ENCODE results near the gene C1orf56. TPM values are rescaled to one million over a fixed set of nuclear protein-coding genes. Genes with fewer than 3 reads are reported as not detected.

C1orf56 gene
- total RNA-seq, 1 donor: 5.1 TPM

DNA sequence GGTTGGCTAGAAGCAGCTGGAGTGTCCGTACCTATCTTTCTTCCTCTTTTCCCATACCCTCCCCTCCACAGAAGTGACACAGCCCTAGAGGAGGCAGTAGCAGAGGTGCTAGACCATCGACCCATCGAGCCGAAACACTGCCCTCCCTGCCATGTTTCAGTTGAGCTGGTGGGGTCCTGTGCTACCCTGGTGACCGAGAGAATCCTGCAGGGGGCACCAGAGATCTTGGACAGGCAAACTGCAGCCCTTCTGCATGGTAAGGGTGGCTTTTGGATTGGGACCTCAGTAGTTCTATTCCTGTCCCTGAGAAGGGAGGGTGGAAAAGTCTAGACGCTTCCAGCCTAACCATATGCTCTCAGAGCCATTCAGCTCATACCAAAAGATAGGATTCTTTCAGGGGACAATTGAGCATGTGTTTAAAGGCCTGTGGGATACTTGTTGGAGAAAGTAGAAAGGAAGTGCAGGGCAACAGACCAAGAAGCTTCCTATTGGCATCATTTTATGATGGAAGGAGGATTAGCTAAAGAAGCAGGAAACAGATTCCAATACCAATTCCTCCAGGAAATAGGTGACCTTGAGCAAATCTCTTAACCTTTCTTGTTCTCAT, 22.9 kb upstream of the C1orf56 start:
- peak in 2 of 3 donors; percentile 86 to 90 for DNase-seq (ENCODE audit: low read depth in 2 of 3, low spot score in 2 of 3)

DNA sequence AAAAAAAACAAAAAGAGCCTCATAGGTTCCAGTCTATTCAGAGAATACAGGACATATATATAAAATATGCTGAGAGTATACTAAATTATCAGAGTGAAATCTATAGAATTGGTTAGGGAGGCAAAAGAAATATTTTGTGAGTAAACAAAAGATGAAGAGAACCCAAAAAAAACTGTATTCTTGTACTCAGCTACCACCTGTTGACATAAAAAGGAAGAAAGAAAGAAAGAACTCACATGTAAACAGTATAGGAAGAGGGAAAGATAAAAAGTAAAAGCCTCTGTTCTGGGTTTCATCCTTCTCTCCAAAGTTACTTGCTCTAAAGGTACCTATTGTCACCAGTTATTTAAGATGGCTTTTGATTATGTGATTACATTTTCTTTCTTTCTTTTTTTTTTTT, 21.1 kb upstream of the C1orf56 start:
- no peak for DNase-seq (ENCODE audit: low read depth in 2 of 3, low spot score in 2 of 3)

GRCh38 chr1:151032164-151032563, 15.4 kb upstream of the C1orf56 start:
- no peak for DNase-seq (ENCODE audit: low read depth in 2 of 3, low spot score in 2 of 3)

GRCh38 chr1:151035167-151035566, 12.4 kb upstream of the C1orf56 start:
- DNase-seq (ENCODE audit: low read depth in 2 of 3, low spot score in 2 of 3): no peak

DNA sequence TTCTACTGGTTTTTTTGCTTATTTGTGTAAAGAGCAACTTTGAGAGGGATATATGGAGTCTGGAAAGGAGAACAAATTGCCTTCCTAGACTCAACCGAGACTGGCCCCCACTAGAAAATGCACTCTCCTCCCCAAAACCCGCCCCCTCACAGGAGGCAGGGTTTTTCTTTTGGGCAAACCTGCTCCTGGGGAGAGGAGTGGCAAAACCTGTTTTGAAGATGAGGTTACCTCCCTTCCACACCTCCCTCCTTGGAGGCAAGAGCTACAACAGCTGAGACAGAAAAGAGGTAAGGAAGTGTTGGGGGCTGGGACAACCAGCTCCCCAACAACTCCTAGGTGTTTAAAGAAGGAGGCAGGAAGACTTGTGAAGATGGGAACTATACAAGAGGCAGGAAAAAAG, 11.2 kb upstream of the C1orf56 start, which contains the start of gene BNIPL:
BNIPL (plus strand) TSS at position 231 of the 400 bp plus-strand sequence; CDS start at position 371, 140 bp downstream.
- DNase-seq (ENCODE audit: low read depth in 2 of 3, low spot score in 2 of 3): no peak

DNA sequence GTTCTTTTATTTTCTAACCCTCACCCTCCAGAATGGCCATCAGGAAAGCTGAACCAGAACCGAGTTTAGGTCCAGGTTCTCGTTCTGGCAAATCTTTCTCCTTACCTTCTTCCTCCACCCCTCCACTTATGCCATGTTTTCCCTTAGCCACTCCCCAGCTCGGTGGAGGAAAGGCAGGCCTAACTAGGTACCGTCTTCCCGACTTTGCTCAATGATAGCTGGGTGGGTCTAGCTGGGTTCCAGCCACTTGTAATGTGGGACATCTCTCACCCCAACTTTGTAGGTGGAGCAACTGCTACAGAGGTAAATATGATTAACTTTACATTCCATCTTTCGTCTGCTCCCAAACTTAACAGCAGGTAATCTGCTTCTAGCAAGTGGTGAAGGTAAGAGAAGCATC, 10.5 kb upstream of the C1orf56 start:
- no peak for DNase-seq (ENCODE audit: low read depth in 2 of 3, low spot score in 2 of 3)

- DNase-seq (ENCODE audit: low read depth in 2 of 3, low spot score in 2 of 3): no peak
Observed at GRCh38 chr1:151039521-151039920, 8.0 kb upstream of the C1orf56 start.

DNA sequence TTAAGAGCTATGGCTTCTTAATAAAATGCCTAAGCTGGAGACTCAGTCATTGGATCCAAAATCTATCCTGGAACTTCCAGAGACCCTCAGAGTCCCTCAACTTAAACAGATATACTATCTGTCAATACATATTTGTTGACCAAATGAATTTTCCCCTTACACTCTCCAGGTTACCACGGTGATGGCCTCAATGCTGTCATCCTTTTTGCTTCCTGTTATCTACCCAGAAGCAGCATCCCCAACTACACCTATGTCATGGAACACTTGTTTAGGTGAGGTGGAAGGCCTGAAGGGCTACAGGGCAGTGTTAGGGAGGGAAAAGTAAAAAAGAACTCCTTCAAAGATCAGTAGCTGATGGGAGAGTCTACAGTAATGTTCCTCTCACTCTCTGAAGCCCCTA, 4.4 kb upstream of the C1orf56 start:
- DNase-seq (ENCODE audit: low read depth in 2 of 3, low spot score in 2 of 3): no peak

- DNase-seq (ENCODE audit: low read depth in 2 of 3, low spot score in 2 of 3): peak in 2 of 3 donors; percentile 70 to 81
Observed at GRCh38 chr1:151047925-151048644, 534 bp downstream of the C1orf56 start.

DNA sequence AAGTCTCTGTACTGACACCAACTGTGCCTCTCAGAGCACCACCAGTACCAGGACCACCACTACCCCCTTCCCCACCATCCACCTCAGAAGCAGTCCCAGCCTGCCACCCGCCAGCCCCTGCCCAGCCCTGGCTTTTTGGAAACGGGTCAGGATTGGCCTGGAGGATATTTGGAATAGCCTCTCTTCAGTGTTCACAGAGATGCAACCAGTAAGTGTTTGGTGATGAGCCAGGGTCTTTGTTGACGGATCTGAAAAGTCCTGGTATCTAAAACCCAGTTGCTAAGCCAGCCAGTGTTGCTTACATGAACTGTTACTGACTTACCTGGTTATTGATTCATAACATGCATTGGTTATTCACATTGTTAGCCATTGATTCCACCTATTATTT, 1.1 kb downstream of the C1orf56 start:
- DNase-seq (ENCODE audit: low read depth in 2 of 3, low spot score in 2 of 3): no peak

DNA sequence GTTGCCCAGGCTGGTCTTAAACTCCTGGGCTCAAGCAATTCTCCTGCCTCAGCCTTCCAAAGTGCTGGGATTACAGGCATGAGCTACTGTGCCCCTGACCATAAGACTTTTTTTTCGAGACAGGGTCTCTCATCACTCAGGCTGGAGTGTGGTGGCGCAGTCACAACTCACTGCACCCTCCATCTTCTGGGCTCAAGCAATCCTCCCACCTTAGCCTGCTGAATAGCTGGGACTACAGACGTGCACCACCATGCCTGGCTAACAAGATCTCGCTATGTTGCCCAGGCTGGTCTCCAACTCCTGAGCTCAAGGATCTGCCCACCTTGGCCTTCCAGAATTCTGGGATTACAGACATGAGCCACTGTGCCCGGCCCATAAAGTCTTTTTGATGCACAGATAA, 1.9 kb downstream of the C1orf56 start:
- no peak for DNase-seq (ENCODE audit: low read depth in 2 of 3, low spot score in 2 of 3)

DNA sequence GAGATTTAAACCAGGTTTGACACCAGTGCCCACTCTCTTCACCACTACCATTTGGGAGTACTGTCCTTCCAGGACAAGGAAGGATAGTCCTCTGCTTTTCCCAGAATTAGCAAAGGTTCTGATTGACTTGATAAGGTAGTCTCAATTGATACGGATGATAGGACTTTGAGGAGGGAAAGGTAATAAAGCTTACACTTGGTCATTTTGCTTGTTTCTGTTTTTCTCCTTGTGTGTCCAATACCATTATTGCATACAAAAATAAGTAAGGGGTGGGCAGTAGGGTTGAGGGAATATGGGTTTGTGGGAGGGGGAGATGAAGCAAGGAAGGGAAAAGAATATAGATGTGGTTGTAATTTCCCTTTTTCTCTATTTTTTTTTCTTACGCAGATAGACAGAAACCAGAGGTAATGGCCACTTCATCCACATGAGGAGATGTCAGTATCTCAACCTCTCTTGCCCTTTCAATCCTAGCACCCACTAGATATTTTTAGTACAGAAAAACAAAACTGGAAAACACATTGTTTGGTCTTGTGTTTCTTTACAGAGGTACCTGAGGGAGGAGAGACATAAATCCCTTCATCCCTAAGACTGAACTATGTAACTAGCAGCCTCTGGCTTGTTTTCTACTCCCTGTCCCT, 2.6 kb downstream of the C1orf56 start:
- DNase-seq (ENCODE audit: low read depth in 2 of 3, low spot score in 2 of 3): no peak

DNA sequence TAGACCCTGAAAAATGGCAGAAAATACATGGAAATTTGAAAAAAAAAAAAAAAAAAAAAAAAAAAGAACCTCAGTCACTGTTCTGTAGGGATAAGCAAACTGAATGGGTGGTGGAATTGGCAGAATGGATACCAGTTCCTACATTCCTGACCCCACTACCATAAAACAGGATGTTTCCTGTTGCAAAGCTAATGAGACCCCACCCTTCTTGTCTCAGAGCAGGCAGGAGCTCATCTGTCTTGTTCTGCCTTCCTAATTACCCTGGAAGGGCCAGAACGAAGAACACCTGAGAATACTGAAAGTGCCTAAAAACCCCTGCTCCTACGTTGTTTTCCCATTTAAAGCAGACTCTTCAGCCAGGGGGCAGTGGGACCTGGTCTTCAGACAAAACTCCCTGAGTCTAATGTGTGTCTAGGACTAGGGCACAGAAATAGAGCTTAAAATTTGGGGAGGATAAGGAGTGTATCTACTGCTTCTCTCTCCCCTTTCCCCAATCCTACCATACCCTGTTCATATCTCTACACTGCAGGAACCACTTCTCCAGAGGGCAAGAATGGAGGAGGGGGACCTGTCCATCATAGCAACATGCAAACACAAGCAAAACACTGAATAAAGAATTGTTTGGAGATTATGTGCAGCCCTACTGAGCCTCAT, 3.9 kb downstream of the C1orf56 start:
- DNase-seq (ENCODE audit: low read depth in 2 of 3, low spot score in 2 of 3): no peak

GRCh38 chr1:151054971-151055547, 7.5 kb downstream of the C1orf56 start:
- no peak for DNase-seq (ENCODE audit: low read depth in 2 of 3, low spot score in 2 of 3)

- DNase-seq (ENCODE audit: low read depth in 2 of 3, low spot score in 2 of 3): no peak
Observed at GRCh38 chr1:151055581-151055980, 8.0 kb downstream of the C1orf56 start.

- DNase-seq (ENCODE audit: low read depth in 2 of 3, low spot score in 2 of 3): peak in 1 of 3 donors; percentile 55
Observed at GRCh38 chr1:151056149-151056548, 8.6 kb downstream of the C1orf56 start.

- DNase-seq (ENCODE audit: low read depth in 2 of 3, low spot score in 2 of 3): no peak
Observed at GRCh38 chr1:151058692-151059091, 11.1 kb downstream of the C1orf56 start.

GRCh38 chr1:151059109-151060006, 11.8 kb downstream of the C1orf56 start, which contains the start of gene CDC42SE1:
CDC42SE1 (minus strand) TSS chr1:151059622; CDS start chr1:151055730, 3,892 bp downstream.
- peak; percentile 72 to 92 (median 90) for DNase-seq (ENCODE audit: low read depth in 2 of 3, low spot score in 2 of 3)

DNA sequence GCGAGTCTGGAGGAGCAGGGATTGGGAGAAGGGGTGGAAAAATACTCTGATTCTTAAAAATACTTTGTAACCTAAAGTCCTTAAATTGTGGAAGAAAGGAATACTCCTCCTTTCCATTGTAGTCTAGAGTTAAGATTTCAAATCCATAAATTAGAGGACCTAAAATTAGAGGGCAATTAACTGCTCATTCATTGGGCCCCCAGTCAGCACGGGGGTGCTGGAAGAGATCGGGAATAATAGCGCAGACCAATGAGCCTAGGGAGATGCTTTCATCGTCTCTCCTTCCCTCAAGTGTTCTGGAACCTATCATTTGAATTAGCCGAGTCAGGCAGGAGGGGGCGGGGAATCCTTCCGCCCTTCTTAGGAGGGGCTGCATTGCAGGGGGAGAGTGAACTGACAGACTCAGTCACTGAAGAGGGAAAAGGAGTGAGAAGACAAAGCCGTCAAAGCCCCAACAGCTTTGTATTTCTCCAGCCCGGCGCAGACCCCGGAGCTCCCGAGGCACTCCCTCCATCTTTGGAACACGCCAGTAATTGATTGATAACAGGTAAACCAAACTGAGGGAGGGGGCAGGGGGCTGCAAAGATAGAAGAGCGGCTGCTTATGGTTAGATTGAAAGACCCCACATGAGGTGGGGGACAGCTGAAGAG, 12.6 kb downstream of the C1orf56 start, which contains the start of gene MLLT11:
MLLT11 (plus strand) TSS at position 391 of the 650 bp plus-strand sequence. CDS start 6,828 bp downstream, outside the sequence.
- peak in 1 of 3 donors; percentile 57 for DNase-seq (ENCODE audit: low read depth in 2 of 3, low spot score in 2 of 3)
